HG02885 (cell line): ENCODE data around the gene SFXN5.

Experiments
- ATAC-seq: cut with Tn5 transposase; IDR thresholded peaks from one replicate; pipeline ENCODE4 v1.9.1; 2021; ENCODE audit warnings: mild to moderate bottlenecking; ENCODE audit not compliant: unreplicated experiment, poor library complexity

Gene SFXN5

DNA sequence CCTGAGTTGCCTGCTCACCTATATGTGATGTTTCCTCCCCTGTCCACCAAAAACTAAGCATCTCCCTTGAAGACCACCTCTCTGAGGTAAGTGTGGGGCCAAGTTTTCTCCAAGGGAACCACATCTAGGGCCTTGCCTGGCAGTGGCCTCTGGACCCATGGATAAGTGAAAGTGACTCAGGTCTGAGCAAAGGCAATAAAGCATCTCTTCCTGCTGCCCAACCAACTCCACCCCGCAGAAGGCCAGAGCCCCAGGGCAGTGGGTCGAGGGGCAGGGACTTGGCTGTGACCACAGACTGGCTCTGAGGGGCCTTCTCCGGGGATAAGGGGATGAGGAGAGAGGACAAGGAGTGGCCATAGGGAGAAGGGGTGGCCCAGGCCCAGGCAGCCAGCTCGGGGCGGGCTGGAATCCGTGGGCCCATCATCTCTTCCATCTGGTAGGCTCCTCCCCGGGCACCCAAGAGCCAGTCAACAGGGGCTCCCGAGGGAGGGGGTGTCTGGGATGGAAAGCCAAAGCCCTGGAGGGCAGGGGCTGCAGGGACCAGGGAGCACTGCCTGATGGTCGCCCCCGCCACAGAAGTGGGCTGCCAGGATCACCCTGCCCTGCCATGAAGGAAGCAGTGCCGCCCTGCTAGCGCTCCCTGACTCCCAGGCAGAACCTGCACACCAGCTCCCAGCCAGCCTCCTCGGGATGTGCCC is 120.8 kb downstream of the SFXN5 start:
- no peak for ATAC-seq

DNA sequence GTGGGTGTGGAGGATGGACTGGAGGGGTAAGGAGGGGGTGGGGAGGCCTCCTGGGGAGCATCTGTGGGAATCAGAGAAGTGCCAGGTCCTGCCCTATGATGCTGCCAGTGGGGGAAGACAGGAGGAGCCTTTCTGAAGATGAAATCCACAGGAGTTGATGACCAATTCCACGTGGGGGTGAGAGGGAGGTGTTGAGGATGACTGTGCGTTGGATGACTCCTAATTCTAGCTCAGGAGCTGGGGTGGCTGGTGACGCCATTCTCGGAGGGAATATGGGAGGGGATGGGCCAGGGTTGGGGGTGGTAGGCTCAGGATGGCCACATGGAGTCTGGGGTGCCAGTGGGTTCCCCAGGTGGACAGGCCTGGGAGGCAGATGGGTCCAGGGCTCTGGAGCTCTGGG is 121.9 kb downstream of the SFXN5 start:
- no peak for ATAC-seq

DNA sequence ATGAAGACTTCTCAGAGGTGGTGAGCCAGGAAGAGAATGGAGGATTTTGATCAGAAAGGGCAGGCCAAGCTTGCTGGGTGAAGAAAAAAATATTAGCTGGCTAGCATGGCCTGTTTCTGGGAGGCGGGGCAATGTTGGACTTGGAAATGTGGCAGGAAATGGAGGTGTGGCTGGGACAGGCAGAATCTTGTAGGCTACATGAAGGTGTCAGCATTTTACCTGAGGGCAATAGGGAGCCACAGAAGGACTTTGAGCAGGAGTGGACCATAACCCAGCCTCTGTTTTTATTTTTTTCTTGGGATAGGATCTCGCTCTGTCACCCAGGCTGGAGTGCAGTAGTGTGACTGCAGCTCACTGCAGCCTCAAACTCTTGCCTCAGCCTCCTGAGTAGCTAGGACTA is 122.5 kb downstream of the SFXN5 start:
- no peak for ATAC-seq

DNA sequence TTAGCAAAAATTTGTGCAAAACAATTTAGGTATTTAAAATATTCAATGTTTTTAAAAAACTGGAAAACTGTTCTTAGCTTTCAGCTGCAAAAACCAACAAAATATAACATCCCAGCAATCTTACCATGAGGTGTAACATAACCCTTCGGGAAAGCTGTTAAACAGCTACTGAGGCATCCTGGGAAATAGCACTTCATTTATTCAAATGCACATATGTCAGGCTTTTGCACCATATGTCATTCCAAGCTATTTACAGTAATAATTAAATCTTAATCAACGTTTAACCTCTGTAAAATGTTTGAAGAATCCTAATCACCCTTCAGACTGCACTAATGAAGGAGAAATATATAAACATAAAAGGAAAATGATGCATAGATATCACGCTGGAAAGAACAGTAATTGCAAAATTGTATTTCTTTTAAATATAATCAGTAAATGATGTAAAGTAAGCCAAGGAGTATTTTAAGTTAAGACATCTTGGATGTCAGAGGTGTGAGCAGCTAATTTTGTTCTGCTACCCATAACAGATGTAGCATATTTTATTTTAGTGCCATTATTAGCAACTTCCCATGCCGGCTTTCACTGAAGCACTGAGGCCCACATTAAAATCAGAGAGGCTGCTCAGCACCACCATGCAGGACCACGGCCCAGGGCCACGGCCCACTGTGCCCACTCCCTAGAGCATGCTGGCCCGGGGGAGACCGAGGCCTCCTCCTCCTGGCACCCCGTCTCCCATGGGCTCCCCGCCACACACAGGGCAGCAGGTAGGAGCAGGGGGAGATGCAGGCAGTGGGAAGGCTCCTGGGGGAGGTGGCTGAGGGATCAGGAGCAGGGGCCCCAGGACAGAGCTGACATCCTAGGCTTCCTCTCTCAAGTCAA is 123.3 kb downstream of the SFXN5 start:
- ATAC-seq: no peak

DNA sequence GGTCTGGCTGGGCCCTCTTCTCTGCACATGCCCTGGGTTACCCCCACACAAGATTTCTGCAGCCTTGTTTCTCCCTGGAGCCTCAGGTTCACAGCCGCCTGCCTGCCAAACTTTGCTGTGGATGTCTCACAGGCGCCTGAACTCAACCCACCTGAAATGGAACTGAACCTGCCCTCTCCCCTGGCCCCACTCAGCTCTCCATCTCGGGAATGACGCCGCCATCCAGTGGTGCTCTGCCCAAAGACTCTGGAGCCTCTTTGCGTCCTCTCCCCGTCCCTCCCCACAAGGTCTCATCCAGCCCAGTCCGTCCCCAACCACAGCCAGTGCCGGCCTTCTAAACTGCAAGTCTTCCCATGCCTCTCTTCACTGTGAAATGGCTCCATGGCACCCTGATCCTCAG is 125.0 kb downstream of the SFXN5 start:
- no peak for ATAC-seq

DNA sequence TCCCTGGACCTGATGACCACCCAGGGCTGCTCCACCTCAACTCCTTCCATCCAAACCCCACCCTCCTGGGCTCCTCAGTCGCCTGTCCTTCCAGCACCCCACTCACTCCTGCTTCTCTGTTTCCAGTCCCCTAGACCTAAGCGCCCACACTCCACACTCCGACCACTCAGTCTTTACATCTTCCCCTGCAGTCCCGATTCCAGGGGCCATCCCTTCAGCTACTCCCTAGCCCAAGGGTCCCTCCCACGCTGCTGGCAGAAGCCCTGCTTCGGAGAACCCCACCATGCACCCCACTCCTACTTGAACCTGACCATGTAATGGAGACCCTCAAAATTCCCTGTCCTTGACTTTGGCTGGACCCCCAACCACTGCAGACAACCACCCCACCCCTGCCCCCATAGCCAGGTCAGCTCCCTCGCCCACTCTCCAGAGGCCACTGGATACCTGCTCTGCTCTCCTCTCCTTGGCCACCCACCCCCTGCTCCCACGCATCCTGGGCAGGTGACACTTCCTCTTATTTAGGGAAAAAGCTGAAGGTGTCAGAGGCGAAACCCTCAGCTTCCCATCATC is 126.0 kb downstream of the SFXN5 start:
- ATAC-seq: no peak

DNA sequence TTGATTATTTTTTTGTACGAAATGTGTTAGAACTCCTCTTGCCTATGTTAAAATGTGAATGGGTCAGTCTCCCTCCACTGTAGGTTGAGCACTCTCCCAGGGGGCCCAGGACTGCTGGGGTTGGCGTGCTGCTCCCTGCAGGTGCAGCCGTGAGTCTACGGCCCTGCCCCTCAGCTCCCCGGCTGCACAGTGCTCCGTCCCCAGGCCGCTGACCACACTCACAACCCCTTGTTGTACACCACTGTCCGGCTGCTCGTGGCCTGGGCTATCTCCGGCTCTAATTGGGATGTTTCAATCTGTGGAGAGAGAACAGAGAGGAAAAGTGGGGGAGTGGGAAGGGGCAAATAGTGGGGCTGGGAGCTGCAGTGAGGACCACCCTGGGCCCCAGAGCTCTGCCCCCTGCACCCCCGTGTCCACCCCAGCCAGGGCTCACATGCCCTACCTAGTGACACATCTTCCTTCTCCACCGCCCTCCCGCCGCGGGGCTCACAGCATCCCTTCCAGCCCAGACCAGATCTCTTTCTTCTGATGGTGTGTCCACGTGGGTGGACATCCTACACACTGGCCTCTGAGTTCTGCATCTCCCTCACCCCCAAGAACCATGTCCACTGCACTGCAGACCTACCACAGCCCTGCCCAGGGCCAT is 126.6 kb downstream of the SFXN5 start:
- no peak for ATAC-seq

DNA sequence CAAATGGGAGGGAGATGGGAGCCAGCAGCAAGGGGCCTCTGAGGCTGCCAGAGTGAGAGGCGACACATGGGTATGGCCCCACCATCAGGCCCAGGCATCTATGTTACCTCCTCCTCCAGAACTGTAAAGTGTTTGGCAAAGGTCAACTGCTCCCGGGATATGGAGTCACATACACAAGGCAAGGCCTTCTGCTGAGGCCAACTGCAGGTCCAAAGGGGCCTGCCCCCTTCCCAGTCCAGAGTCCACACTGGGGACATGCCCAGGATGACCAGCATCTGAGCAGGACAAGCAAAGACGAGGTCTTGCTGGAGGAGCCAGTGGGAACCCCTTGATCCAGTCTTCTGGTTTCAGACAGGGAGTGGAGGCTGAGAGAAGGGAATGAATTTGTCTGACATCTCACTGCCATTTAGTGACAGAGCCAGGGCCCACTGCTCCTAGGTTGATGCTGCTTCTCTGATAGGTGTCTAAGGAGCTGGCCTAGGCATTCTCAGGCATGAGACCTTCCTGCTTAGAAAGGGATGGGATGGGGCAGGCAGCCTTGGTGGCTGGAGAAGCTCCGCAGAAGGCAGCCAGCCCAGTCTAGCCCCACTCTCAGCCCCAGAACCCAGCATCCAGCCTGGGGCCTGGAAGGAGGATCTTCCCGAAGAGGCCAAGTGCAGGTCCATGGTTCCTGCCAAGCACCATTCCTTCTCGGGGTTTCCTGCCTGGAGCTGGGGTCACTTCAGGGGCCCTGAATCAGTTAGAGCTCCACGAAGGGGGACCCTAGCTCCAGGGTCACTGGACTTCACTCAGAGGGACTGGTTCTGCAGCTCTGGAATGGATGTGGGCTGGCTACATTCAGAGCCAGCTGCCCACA is 127.7 kb downstream of the SFXN5 start:
- no peak for ATAC-seq

DNA sequence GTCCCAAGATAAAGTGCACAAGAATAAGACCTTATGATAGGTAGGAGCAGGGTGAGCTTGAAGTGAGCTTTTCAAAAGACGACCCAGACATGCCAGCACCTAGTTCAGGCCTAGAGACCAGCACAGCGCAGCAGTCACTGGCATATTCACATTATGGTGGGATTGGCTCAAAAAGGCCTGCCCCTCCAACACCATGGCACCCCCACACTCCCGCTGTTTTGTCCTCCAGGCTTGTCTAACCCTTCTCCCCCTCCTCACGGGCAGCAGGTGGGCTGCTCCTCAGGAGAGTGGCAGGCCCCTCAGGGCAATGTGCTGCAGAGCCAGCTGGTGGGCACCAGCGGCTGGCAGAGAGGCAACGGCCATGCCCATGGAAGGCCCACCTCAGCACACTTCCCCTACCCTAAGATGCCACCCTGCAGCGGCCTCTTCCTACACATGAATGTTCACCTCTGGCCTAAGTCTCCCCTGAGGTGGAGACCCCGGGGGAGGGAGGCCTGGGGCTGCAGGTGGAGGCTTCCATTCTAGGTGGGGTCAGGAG is 128.6 kb downstream of the SFXN5 start:
- ATAC-seq: no peak

DNA sequence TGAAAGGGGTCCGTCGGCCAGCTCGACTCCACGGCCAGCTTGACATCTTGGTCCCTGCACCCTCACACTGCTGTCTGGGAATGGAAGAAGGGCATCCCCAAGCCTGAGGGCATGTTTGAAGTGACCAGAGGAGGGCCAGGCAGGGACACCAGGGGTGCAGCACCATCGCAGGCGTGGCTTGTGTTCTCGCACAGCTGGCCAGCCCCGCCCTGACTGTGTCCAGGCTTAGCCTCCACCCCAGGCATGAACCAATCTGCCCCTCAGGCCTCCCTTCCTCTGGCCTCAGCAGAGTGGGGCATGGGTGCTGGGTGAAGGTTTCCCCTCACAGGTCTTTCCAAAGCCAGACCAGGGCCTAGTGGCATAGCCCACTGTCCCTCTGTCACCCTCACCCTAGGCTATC is 129.2 kb downstream of the SFXN5 start:
- no peak for ATAC-seq

DNA sequence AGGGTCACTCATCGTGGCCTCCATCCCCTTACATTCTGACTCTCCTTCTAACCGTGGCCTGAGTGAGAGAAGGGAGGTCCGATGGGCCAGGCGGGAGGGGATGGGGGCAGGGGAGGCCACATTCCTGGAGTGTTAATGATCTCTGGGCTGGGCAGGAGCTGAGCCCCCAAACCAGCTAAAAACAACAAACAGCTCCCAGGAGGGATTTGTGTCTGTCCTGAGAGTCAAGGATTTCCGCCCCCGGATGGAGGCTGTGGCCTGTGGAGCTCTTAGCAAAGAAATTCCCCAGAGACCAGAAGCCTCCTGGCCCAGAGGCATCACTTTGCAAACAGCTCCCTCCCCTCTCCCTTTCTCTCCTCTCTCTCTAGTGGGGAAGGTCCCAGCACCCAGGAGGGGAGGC is 130.7 kb downstream of the SFXN5 start:
- no peak for ATAC-seq

DNA sequence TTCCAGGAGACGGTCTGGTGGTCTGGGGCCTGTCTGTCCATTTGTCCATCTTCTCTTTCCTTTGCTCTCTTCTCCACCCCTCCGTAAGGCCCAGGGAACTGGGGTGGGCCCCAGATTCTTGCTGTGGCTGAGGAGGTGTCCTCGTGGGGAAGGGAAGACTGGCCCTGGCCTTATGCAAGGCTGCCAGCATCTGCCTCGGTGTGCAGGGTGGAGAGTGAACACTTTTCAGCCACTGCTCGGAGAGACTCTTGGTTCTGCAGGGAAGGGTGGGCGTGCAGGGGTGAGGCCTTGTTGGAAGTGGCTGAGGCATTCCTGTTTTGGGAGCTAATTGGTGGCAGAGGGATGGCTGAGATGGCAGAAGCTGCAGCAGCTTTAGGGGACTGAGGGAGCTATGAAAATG is 131.2 kb downstream of the SFXN5 start:
- no peak for ATAC-seq

DNA sequence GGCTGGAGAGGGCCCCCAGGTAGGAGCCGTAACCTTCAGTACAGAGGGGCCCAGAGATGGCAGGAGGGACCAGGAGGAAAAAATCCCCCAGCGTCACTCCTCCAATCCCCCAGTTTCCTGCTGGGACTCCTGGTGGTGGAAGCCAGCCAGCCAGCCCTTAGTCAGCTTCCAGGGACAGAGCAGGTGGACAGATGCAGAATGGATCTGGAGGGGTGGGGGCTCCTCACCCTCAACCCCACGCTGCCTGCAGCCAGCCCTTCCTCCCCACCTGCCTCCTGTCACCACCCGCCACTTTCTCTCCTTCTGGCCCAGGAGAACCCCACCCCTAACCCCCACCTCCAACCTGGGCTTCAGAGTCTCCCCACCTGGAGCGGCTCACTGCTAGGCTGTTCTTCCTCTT is 133.1 kb downstream of the SFXN5 start:
- ATAC-seq: no peak

DNA sequence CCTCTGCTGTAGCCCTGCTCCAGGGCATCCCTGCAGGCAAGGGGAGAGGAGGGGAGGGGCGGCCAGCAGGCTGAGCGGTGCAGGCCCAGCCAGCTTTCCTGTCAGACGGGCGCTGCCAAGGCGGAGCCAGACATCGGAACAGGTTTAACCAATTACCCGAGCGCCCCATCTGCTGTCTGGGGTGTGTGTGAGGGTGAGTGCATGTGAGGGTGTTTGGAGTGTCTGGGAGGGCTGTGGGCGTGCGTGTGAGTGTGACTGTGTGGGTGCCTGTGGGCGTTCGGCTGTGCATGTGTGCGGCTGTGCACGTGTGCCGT is 134.2 kb downstream of the SFXN5 start:
- ATAC-seq: no peak

DNA sequence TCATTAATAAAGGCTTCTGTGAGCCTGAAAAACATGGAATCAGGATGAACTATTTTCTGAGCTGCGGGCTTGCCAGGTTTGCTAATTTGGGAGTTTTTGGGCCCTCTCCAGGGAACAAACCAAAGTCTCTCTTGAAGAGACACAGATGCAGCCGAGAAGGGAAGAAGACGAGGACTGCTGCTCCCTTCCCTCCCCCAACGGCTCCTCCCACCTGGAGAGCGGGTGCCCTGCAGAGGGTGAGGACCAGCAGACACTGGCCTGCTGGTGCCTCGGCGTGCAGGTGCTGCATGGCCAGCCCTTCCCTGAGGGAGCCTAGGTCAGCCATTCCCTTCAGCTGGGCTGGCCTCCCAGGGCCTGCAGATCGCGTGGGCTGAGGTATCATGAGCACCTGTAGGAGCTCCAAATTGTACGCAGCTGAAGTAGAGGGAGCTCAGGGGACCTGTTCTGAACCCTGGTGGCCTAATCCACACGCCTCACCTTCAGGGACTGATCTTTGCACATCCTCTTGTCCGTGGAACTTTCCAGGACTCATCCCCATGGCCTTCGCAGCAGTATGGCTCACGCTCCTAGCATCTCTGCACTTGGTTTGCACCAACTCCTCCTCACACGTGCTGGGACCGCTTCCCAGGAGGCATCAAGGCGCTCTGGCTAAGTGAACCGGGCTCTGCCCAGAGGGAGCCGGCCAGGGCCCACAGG is 134.7 kb downstream of the SFXN5 start:
- ATAC-seq: no peak

DNA sequence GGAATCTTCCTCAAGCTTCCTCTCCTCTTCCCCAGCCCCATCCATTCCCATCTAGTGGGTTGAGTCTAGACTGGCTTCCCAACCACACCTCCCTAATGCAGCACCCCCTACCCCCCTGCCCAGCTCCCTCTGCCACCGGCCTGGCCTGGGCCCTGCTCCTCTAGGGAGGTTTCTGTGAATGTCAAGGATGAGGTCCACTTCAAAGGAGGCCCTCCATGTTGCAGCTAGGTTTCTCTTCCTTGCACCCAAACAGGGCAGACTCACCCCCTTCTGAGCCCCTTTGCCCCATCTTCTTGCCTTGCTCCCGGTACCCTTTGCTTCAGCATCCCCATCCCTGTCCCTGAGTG is 135.9 kb downstream of the SFXN5 start:
- no peak for ATAC-seq

DNA sequence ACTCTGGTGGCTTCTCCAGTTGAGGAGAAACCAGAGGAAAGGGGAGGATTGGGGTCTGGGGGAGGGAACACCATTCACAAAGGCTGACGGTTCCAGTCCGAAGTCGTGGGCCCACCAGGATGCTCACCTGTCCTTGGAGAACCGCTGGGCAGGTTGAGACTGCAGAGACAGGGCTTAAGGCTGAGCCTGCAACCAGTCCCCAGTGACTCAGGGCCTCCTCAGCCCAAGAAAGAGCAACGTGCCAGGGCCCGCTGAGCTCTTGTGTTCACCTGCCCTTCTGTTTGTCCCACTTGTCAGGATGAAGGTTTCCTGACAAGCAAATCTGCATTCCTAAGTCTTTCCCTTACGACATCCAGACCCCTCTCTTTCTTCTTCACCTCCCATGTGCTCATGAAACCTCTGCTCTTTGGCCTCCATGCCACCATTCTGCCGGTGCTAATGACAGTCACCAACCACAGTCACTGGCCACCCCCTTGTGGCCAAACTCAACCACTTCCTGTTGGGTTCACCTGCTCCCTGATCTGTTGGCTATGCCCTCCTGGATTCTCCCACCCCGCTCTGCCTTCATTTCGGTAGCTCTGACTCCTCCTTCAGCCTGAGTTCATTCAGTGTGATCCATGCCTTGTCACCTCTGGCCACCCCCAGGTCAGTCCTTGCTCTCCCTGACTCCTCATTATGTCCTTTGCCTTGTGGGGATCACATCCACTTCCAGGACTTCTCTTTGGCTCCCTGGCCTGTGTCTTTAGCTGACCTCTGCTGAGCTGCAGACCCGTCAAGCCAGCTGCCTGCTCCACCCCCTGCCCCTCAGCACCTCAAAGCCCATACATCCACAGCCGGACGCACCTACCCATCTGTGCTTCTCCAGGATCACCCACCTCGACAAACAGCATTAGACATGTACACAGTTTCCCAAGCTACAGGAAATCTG is 136.6 kb downstream of the SFXN5 start:
- peak; percentile 60 for ATAC-seq

DNA sequence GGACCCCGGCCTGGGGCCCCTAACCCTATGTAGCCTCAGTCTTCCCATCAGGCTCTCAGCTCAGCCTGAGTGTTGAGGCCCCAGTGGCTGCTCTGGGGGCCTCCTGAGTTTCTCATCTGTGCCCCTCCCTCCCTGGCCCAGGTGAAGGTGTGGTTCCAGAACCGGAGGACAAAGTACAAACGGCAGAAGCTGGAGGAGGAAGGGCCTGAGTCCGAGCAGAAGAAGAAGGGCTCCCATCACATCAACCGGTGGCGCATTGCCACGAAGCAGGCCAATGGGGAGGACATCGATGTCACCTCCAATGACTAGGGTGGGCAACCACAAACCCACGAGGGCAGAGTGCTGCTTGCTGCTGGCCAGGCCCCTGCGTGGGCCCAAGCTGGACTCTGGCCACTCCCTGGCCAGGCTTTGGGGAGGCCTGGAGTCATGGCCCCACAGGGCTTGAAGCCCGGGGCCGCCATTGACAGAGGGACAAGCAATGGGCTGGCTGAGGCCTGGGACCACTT is 137.8 kb downstream of the SFXN5 start:
- ATAC-seq: no peak
